Measurements from ENCODE around the gene TRIM69.
A peak's percentile ranks its signal among the peaks of the same experiment; 100 is the strongest.
"Not testable (repeated sequence)": the region's sequence is repeated elsewhere in the genome, so short reads cannot be mapped to it uniquely, and the experiment has no call there.

The TRIM69 gene

DNA sequence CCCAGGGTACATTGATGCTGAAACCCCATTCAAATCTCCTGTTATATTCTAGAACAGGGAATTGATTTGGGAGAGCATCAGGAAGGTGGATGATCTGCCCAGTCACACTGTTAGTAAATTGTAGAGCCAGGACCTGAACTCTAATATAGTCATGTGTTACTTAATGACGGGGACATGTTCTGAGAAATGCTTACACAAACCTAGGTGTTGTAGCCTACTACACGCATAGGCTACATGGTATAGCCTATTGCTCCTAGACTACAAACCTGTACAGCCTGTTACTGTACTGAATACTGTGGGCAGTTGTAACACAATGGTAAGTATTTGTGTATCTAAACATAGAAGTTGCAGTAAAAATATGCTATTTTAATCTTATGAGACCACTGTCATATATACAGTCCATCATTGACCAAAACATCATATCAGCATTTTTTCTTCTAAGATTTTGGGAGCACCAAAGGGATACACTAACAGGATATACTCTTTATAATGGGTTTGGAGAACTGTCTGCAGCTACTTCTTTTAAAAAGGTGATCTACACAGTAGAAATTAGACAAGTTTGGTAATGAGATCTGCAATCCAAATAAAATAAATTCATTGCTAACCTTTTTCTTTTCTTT lies 19.2 kb upstream of the TRIM69 start:
- no peak for DNase-seq (ENCODE audit: low read depth)

GRCh38 chr15:44718180-44718926 lies 18.0 kb upstream of the TRIM69 start:
- DNase-seq (ENCODE audit: low read depth), result no peak

GRCh38 chr15:44718927-44719292 lies 17.4 kb upstream of the TRIM69 start:
- no peak for DNase-seq (ENCODE audit: low read depth)

DNA sequence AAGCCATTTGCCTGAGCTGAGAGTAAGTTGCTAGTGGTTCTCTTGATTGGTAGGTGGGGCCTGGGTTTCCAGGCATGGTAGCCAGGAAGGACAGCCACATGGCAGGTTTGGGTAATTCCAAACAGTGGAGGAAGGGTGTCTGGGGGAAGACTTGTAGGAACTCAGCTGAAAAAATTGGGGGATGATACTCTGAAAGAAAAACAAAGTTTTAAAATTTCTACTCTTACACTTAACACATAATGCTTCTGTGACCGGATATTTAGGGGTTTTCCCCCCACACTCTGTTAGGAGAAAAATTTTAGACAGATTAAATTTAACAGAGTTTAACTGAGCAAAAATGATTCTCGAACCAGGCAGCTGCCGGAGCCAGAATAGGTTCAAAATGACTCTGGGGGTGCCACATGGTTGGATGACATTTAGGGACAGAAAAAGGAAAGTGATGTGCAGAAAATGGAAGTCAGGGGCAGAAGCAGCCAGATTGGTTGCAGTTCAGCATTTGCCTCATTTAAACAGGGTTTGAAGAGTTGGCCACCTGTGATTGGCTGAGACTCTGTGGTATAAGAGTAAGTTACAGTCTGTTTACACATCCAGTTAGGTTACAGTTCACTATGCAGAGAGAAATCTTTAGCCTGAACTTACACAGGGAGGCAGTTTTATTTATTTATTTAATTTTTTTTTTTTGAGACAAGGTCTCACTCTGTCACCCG lies 16.9 kb upstream of the TRIM69 start:
- no peak for DNase-seq (ENCODE audit: low read depth)

DNA sequence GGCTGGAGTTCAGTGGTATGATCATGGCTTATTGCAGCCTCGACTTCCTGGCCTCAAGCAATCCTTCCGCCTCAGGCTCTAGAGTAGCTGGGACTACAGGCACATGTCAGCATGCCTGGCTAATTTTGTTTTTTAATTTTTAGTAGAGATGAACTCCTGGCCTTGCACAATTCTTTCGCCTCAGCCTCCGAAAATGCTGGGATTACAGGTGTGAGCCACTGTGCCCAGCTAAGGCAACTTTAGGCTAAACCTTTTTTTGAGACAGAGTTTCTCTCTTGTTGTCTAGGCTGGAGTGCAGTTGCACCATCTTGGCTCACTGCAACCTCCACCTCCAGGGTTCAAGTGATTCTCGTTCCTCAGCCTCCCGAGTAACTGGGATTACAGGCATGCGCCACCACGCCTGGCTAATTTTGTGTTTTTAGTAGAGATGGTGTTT lies 16.3 kb upstream of the TRIM69 start:
- DNase-seq (ENCODE audit: low read depth), result not testable (repeated sequence)

DNA sequence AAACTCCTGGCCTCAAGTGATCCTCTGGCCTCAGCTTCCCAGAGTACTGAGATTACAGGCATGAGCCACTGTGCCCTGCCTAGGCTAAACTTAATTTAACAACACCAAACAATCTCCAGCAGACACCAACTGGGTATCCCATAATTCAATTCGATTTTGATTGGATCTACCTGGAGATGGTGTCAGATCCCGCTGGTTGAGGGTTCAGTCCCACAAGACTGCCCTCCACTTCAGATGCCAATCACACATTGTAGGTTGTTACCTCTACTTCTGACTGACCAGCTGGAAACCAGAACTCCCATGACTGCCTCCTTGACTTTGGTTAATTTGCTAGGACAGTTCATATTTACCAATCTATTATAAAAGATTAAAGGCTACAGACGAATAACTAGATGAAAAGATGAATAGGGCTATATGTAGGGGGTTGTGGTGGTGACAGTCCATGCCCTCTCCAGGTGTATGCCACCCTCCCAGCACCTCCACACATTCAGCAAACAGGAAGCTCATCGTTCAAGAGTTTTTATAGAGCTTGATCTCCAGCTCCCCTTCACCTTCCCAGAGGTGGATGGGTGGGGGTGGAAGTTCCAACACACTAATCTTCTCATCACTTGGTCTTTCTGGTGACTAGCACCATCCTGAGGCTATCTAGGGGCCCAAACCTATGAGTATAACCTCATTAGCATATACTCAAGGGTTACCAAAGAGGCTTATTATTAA lies 15.7 kb upstream of the TRIM69 start:
- no peak for DNase-seq (ENCODE audit: low read depth)

- DNase-seq (ENCODE audit: low read depth), result no peak
Measured at GRCh38 chr15:44722011-44722410, 14.3 kb upstream of the TRIM69 start.

GRCh38 chr15:44726136-44726535 lies 10.2 kb upstream of the TRIM69 start:
- no peak for DNase-seq (ENCODE audit: low read depth)

GRCh38 chr15:44726568-44727484 lies 9.5 kb upstream of the TRIM69 start:
- DNase-seq (ENCODE audit: low read depth), result peak; percentile 65

- no peak for DNase-seq (ENCODE audit: low read depth)
Measured at GRCh38 chr15:44727485-44728231, 8.7 kb upstream of the TRIM69 start.

GRCh38 chr15:44728232-44728575 lies 8.1 kb upstream of the TRIM69 start:
- not testable (repeated sequence) for DNase-seq (ENCODE audit: low read depth)

DNA sequence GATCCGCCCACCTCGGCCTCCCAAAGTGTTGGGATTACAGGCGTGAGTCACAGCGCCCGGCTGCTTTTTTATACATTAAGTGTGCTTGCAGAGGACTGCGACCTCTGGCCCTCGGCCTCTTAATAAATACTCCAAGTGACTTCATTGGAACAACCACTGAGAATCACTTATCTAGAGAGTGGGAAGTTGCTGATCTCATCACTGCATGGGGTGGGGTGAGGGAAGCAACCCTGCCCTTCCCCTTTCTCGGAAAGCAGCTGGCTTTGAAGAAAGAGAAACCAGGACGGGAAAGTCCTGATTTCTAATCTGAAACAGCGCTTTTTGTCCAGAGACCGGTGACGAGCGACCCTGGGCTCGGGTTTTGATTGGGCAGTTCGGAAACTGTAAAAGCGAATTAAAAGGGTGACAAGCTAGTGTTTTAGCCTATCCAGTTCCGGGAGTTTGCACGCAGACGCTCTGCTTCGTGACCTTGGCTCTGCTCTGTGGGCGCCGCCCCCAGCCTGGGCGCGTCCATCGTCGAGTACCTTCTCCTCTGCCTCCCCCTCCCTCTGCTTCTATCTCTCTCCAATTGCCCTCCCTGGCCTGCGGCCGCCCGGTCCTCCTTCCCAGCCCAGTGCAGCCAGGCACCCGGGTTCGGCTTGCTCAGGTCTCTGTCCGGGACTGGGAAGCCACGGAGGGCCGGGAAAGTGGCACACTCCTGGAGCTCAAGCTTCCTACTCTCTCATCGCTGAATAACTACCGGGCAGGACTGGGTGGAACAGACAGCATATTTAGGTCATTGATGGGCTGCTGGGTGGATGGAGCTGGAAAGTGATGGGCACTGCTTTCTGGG lies 7.5 kb upstream of the TRIM69 start:
- peak; percentile 91 for DNase-seq (ENCODE audit: low read depth)

DNA sequence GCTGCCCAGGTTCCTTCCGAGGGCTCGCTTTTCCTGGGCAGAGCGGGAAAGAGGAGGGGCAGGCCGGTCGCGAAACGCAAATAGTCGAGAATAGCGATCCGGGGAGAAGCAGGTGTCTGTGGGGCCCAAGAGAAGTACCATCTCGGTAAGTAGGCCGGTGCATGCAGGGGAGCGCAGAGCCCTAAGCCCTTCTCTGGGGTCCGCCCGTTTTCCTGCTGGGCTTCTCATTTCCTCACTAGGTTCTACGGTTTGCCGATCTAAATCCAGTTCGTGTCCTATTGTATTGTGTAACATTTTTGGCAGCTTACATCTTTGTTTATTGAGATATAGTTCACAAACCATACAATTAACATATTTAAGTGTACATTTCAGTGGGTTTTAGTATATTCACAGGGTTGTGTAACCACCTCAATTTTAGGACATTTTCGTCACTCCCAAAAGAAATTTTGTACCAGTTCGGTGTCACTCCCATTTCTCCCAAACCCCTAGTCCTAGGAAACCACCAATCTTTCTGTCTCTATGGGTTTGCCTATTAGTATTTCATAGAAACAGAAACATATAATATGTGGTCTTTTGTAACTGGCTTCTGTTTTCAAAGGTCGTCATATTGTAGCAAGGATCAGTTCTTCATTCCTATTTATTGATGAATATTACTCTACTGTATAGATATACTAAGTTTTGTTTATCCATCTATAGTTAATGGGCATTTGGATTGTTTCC lies 6.8 kb upstream of the TRIM69 start:
- no peak for DNase-seq (ENCODE audit: low read depth)

DNA sequence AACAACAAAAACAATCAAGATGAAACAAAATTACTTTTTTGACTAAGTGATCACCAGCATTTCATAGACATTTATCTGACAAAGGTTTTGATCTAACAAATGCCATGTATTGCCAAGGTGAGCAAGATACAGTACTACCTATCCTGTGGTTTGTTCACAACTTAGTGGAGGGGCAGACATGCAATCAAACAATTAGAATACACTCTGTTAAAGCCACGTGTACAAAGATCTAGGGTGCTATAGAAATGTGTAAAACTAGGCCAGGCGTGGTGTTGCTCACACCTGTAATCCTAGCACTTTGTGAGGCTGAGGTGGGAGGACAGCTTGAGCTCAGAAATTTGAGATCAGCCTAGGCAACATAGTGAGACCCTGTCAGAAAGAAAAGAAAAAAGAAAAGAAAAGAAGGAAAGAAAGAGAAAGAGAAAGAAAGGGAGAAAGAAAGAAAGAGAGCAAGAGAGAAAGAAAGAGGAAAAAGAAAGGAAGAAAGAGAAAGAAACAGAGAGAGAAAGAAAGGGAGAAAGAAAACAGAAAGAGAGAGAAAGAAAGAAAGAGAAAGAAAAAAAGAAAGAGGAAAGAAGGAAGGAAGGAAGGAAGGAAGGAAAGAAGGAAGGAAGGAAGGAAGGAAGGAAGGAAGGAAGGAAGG lies 1.4 kb upstream of the TRIM69 start:
- no peak for DNase-seq (ENCODE audit: low read depth)

DNA sequence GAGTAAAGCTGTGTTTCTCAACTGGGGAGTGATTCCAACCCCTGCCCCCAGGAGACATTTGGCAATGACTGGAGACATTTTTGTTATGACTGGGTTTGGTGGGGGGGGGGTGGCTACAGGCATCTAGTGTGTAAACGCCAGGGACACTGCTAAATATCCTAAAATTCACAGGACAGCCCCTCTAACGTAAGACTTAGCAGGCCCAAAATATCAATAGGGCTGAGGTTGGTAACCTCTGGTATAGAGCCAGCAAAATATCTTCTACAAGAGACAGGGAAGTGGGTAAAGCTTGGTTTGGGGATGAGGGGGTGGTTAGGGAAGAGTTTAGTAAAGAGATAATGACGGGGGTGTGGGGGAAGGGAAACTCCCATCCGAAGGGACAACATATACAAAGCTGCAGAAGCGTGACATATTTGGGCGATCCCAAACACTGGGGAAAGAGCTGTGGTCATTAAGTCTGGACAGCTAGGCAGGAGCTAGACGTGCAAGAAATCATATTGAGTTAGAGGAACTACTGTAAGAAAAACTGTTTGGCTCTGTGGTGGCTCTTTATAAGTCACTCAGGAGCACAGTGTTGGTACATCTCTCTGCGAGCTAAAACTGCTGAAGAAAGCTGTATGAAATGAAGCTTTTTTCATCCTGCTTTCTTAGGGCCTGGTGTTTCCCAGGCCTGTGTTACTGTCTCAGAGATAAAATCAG lies 697 bp upstream of the TRIM69 start:
- DNase-seq (ENCODE audit: low read depth), result no peak

DNA sequence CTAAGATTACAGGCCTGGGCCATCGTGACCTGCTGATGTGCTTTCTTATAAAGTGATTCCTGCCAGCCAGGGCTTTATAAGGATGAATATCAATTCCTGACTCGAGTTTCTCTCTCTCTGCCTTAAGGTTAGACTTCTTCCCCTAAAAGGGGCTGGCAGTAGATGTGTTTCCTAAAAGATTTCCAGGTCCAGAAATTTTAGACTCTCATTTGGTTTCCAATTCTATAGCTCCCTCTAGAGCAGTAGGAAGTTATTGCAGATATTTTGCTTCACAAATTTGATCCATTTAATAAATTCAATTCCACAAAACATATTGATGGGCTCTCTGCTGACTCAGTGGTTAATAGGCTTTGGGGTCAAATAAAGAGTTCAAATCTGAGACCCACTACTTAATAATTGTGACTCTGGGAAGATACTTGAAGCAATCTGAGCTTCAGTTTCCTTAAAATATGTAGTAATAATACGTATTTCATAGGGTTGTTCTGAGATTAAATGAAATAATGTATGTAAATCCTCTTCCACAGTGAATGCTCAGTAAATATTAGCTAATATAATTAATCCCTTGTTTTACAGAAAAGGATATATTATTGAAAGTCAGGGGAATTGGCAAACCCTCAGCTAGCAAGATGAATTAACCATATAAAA lies 2.1 kb downstream of the TRIM69 start:
- DNase-seq (ENCODE audit: low read depth), result no peak

DNA sequence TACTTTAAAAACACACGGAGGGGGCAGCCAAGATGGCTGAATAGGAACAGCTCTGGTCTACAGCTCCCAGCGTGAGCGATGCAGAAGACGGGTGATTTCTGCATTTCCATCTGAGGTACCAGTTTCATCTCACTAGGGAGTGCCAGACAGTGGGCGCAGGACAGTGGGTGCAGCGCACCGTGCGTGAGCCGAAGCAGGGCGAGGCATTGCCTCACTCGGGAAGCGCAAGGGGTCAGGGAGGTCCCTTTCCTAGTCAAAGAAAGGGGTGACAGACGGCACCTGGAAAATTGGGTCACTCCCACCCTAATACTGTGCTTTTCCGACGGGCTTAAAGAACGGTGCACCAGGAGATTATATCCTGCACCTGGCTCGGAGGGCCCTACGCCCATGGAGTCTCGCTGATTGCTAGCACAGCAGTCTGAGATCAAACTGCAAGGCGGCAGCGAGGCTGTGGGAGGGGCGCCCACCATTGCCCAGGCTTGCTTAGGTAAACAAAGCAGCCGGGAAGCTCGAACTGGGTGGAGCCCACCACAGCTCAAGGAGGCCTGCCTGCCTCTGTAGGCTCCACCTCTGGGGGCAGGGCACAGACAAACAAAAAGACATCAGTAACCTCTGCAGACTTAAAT lies 3.0 kb downstream of the TRIM69 start:
- not testable (repeated sequence) for DNase-seq (ENCODE audit: low read depth)

All from activated gamma-delta T cell treated with anti-CD3 and anti-CD28 coated beads, Interleukin-2, amount 50 U/mL, for 16 hours (primary cell).